Measurements from ENCODE around the gene MIOX.

MIOX gene

GRCh38 chr22:50473855-50474671 is 12.6 kb upstream of the MIOX start:
- DNase-seq (ENCODE audit: low spot score), result peak; percentile 31
- Mint-ChIP-seq H3K9me3 (no peaks in the 10 kb centered on the region), H3K4me3 (peak overlapping the region; percentile 92), H3K36me3 (ENCODE audit: low read depth) (peaks cover 13% of the 10 kb centered on the region), H3K4me1 (ENCODE audit: low read depth) (peaks cover 37% of the 10 kb centered on the region), H3K27ac (peak overlapping the region; percentile 83), H3K27me3 (ENCODE audit: low read depth) (no peaks in the 10 kb centered on the region)

- Mint-ChIP-seq H3K36me3 (ENCODE audit: low read depth) (peaks cover 13% of the 10 kb centered on the region), H3K27ac (peak within 1 kb of the TSS; percentile 83), H3K27me3 (ENCODE audit: low read depth) (peaks cover 4% of the 10 kb centered on the region), H3K4me1 (ENCODE audit: low read depth) (peaks cover 35% of the 10 kb centered on the region), H3K4me3 (peak within 1 kb of the TSS; percentile 92), H3K9me3 (no peaks in the 10 kb centered on the region)
- DNase-seq (ENCODE audit: low spot score), result peak; percentile 91
These were observed 11.7 kb upstream of the MIOX start, which contains the start of gene SBF1 for GRCh38 chr22:50474710-50475651. TSS of gene SBF1 (minus strand) at chr22:50475035. CDS start at chr22:50474840, 195 bp downstream.

GRCh38 chr22:50475652-50476002 is 11.0 kb upstream of the MIOX start:
- Mint-ChIP-seq H3K27ac (peak overlapping the region; percentile 26), H3K4me1 (ENCODE audit: low read depth) (peaks cover 29% of the 10 kb centered on the region)

GRCh38 chr22:50476868-50477267 is 9.8 kb upstream of the MIOX start:
- no peak overlapping the region for H3K27ac Mint-ChIP-seq
- H3K36me3 Mint-ChIP-seq (ENCODE audit: low read depth), result peaks cover 9% of the 10 kb centered on the region
- peaks cover 12% of the 10 kb centered on the region for H3K27me3 Mint-ChIP-seq (ENCODE audit: low read depth)
- no peaks in the 10 kb centered on the region for H3K9me3 Mint-ChIP-seq
- peaks cover 21% of the 10 kb centered on the region for H3K4me1 Mint-ChIP-seq (ENCODE audit: low read depth)
- H3K4me3 Mint-ChIP-seq, result peak overlapping the region; percentile 64
- DNase-seq (ENCODE audit: low spot score), result no peak

More at GRCh38 chr22:50475652-50476002, 11.0 kb upstream of the MIOX start:
- Mint-ChIP-seq H3K4me3 (peak overlapping the region; percentile 64), H3K27me3 (ENCODE audit: low read depth) (peaks cover 11% of the 10 kb centered on the region), H3K9me3 (no peaks in the 10 kb centered on the region), H3K36me3 (ENCODE audit: low read depth) (peaks cover 9% of the 10 kb centered on the region)
- DNase-seq (ENCODE audit: low spot score), result no peak

GRCh38 chr22:50477923-50478322 is 8.7 kb upstream of the MIOX start:
- Mint-ChIP-seq H3K4me3 (no peak overlapping the region), H3K9me3 (no peaks in the 10 kb centered on the region), H3K27me3 (ENCODE audit: low read depth) (peaks cover 12% of the 10 kb centered on the region), H3K36me3 (ENCODE audit: low read depth) (peaks cover 5% of the 10 kb centered on the region), H3K27ac (no peak overlapping the region), H3K4me1 (ENCODE audit: low read depth) (peaks cover 13% of the 10 kb centered on the region)
- no peak for DNase-seq (ENCODE audit: low spot score)

- H3K9me3 Mint-ChIP-seq, result no peaks in the 10 kb centered on the region
- H3K4me3 Mint-ChIP-seq, result peak overlapping the region; percentile 80
- H3K27ac Mint-ChIP-seq, result no peak overlapping the region
These were observed 6.9 kb upstream of the MIOX start for GRCh38 chr22:50479721-50480120.

GRCh38 chr22:50481045-50481439 is 5.6 kb upstream of the MIOX start:
- no peak for DNase-seq (ENCODE audit: low spot score)
- Mint-ChIP-seq H3K36me3 (ENCODE audit: low read depth) (no peaks in the 10 kb centered on the region), H3K4me1 (ENCODE audit: low read depth) (peaks cover 4% of the 10 kb centered on the region), H3K4me3 (peak overlapping the region; percentile 61), H3K27me3 (ENCODE audit: low read depth) (peaks cover 12% of the 10 kb centered on the region), H3K27ac (no peak overlapping the region), H3K9me3 (no peaks in the 10 kb centered on the region)

More at GRCh38 chr22:50479721-50480120, 6.9 kb upstream of the MIOX start:
- DNase-seq (ENCODE audit: low spot score), result no peak
- Mint-ChIP-seq H3K27me3 (ENCODE audit: low read depth) (peaks cover 12% of the 10 kb centered on the region), H3K36me3 (ENCODE audit: low read depth) (no peaks in the 10 kb centered on the region), H3K4me1 (ENCODE audit: low read depth) (peaks cover 4% of the 10 kb centered on the region)

GRCh38 chr22:50481440-50482106 is 5.1 kb upstream of the MIOX start, which contains the start of gene ADM2:
TSS of gene ADM2 (plus strand) at chr22:50481543. CDS start at chr22:50481848, 305 bp downstream.
- Mint-ChIP-seq H3K27me3 (ENCODE audit: low read depth) (peaks cover 12% of the 10 kb centered on the region), H3K27ac (peak within 1 kb of the TSS; percentile 41), H3K36me3 (ENCODE audit: low read depth) (no peaks in the 10 kb centered on the region), H3K4me1 (ENCODE audit: low read depth) (peaks cover 4% of the 10 kb centered on the region), H3K4me3 (peak within 1 kb of the TSS; percentile 80), H3K9me3 (no peaks in the 10 kb centered on the region)
- peak; percentile 62 for DNase-seq (ENCODE audit: low spot score)

GRCh38 chr22:50482107-50483074 is 4.3 kb upstream of the MIOX start:
- Mint-ChIP-seq H3K9me3 (no peaks in the 10 kb centered on the region), H3K27me3 (ENCODE audit: low read depth) (peaks cover 12% of the 10 kb centered on the region)

GRCh38 chr22:50483106-50483505 is 3.6 kb upstream of the MIOX start:
- no peak for DNase-seq (ENCODE audit: low spot score)
- Mint-ChIP-seq H3K4me1 (ENCODE audit: low read depth) (no peaks in the 10 kb centered on the region), H3K36me3 (ENCODE audit: low read depth) (no peaks in the 10 kb centered on the region), H3K4me3 (peak overlapping the region; percentile 48), H3K27ac (no peak overlapping the region), H3K27me3 (ENCODE audit: low read depth) (peaks cover 12% of the 10 kb centered on the region), H3K9me3 (no peaks in the 10 kb centered on the region)

More at GRCh38 chr22:50482107-50483074, 4.3 kb upstream of the MIOX start:
- peak overlapping the region; percentile 41 for H3K27ac Mint-ChIP-seq
- H3K4me3 Mint-ChIP-seq, result peak overlapping the region; percentile 79
- H3K36me3 Mint-ChIP-seq (ENCODE audit: low read depth), result no peaks in the 10 kb centered on the region
- no peaks in the 10 kb centered on the region for H3K4me1 Mint-ChIP-seq (ENCODE audit: low read depth)
- no peak for DNase-seq (ENCODE audit: low spot score)

GRCh38 chr22:50483556-50483955 is 3.1 kb upstream of the MIOX start:
- Mint-ChIP-seq H3K4me3 (no peak overlapping the region), H3K9me3 (no peaks in the 10 kb centered on the region), H3K36me3 (ENCODE audit: low read depth) (no peaks in the 10 kb centered on the region), H3K4me1 (ENCODE audit: low read depth) (no peaks in the 10 kb centered on the region), H3K27me3 (ENCODE audit: low read depth) (peaks cover 12% of the 10 kb centered on the region), H3K27ac (no peak overlapping the region)
- DNase-seq (ENCODE audit: low spot score), result no peak

- H3K27ac Mint-ChIP-seq, result no peak overlapping the region
- H3K9me3 Mint-ChIP-seq, result no peaks in the 10 kb centered on the region
- H3K4me1 Mint-ChIP-seq (ENCODE audit: low read depth), result no peaks in the 10 kb centered on the region
- H3K36me3 Mint-ChIP-seq (ENCODE audit: low read depth), result no peaks in the 10 kb centered on the region
- DNase-seq (ENCODE audit: low spot score), result no peak
- peaks cover 12% of the 10 kb centered on the region for H3K27me3 Mint-ChIP-seq (ENCODE audit: low read depth)
- no peak overlapping the region for H3K4me3 Mint-ChIP-seq
These were observed 2.4 kb upstream of the MIOX start for GRCh38 chr22:50483977-50484853.

All from T-helper 2 cell treated with Interferon-gamma antibody and Interleukin-4, amounts not matched to agents 5 μg/mL and 100 μg/mL, for 36 hours (primary cell).